B cell (primary cell): ENCODE measurements around the gene SLC39A3. TPM values are rescaled to one million over a fixed set of nuclear protein-coding genes. Genes with fewer than 3 reads are reported as not detected.
A peak's percentile ranks its signal among the peaks of the same experiment; 100 is the strongest.

Experiments used
- ATAC-seq: fragments of 200-7000 bp; cut with Tn5 transposase; one replicate; pipeline ENCODE4 v1.10.0; 2021; ENCODE audit warnings: low read depth, mild to moderate bottlenecking, moderate number of reproducible peaks, moderate library complexity
- CTCF ChIA-PET: fragments of 350-600 bp; sonication (Branson Sonifier 250); formaldehyde crosslinking; loops from one replicate; lab custom pipeline; 2021; ENCODE audit warnings: antibody characterized with exemption, inconsistent platforms; lab: Charles Lee
- POLR2A ChIA-PET: fragments of 350-600 bp; sonication (Branson Sonifier 250); formaldehyde crosslinking; loops from one replicate; lab custom pipeline; 2021; ENCODE audit warnings: antibody characterized with exemption; lab: Charles Lee
- DNase-seq: peaks from one replicate; pipeline ENCODE4 v3.0.0; 2013
- H2AFZ ChIP-seq: 2 replicates; pipeline ENCODE4 v1.6.1; 2012; ENCODE audit warnings: mild to moderate bottlenecking, low read depth, low read length; ENCODE audit not compliant: insufficient read depth, poor library complexity, severe bottlenecking
- H3K27ac ChIP-seq, 2 donors: 1 replicate in 1 of 2; 2 replicates in 1 of 2; pipeline ENCODE4 v1.5.1; 2012 to 2013; ENCODE audit warnings: low read length in 2 of 2, mild to moderate bottlenecking in 2 of 2, moderate library complexity in 1 of 2
- H3K27me3 ChIP-seq, 4 experiments: fragments of 200-600 bp in 1 of 4; sonication (generic) in 1 of 4; replicated peaks in 1 of 4; 1 replicate in 2 of 4; 2 replicates in 2 of 4; pipeline versions ENCODE4 v1.6.1 to v1.7.0; 2013 to 2016; ENCODE audit warnings: low read length in 3 of 4, mild to moderate bottlenecking in 2 of 4, mixed read lengths in 1 of 4, moderate library complexity in 1 of 4; ENCODE audit not compliant: insufficient read depth in 4 of 4, control insufficient read depth in 3 of 4; ENCODE audit errors: control extremely low read depth in 1 of 4
- H3K36me3 ChIP-seq, 2 experiments: replicated peaks in 1 of 2; 1 replicate in 1 of 2; 2 replicates in 1 of 2; pipeline versions ENCODE4 v1.6.1 to v1.7.1; 2013; ENCODE audit warnings: low read length in 1 of 2; ENCODE audit not compliant: insufficient read depth in 2 of 2, control insufficient read depth in 1 of 2; ENCODE audit errors: control extremely low read depth in 1 of 2, extremely low read depth in 1 of 2
- H3K4me1 ChIP-seq, 2 donors: fragments of 200-600 bp in 1 of 2; sonication (generic) in 1 of 2; 1 replicate in 1 of 2; 2 replicates in 1 of 2; pipeline versions ENCODE4 v1.5.1 to v1.6.1; 2013 to 2017; ENCODE audit warnings: low read length in 2 of 2; ENCODE audit not compliant: control insufficient read depth in 2 of 2, insufficient read depth in 2 of 2
- H3K4me2 ChIP-seq: replicated peaks from 2 replicates; pipeline ENCODE3; 2012; ENCODE audit warnings: mild to moderate bottlenecking, low read depth, low read length; ENCODE audit not compliant: poor library complexity, severe bottlenecking
- H3K4me3 ChIP-seq, 5 experiments: fragments of 200-600 bp in 1 of 5; sonication (generic) in 1 of 5; 1 replicate in 3 of 5; 2 replicates in 2 of 5; pipeline versions ENCODE4 v1.5.1 to v1.7.0; 2011 to 2016; ENCODE audit warnings: low read length in 4 of 5, mild to moderate bottlenecking in 4 of 5, low read depth in 2 of 5, control low read depth in 1 of 5, moderate library complexity in 1 of 5; ENCODE audit not compliant: insufficient read depth in 1 of 5; ENCODE audit errors: control extremely low read depth in 1 of 5, extremely low read depth in 1 of 5
- H3K79me2 ChIP-seq: fragments of 200-600 bp; sonication (generic); one replicate; pipeline ENCODE4 v1.6.0; 2016; ENCODE audit warnings: low read length; ENCODE audit not compliant: control insufficient read depth, insufficient read depth
- H3K9ac ChIP-seq: fragments of 200-600 bp; sonication (generic); 2 replicates; pipeline ENCODE4 v1.6.1; 2017; ENCODE audit warnings: mild to moderate bottlenecking, low read length, moderate library complexity
- H3K9me3 ChIP-seq, 3 donors: one replicate each; pipeline versions ENCODE4 v1.6.1 to v1.7.1; 2013; ENCODE audit warnings: low read length in 2 of 3; ENCODE audit not compliant: control insufficient read depth in 2 of 3, insufficient read depth in 1 of 3; ENCODE audit errors: control extremely low read depth in 1 of 3
- H4K20me1 ChIP-seq: 2 replicates; pipeline ENCODE4 v1.6.0; 2012; ENCODE audit warnings: mild to moderate bottlenecking, low read length; ENCODE audit not compliant: insufficient read depth, control insufficient read depth, poor library complexity, severe bottlenecking
- H3K27ac Mint-ChIP-seq: one replicate; pipeline ENCODE4 v1.8.0; 2021; ENCODE audit warnings: mixed read lengths
- H3K27me3 Mint-ChIP-seq: one replicate; pipeline ENCODE4 v1.8.0; 2021; ENCODE audit warnings: mixed read lengths
- H3K4me1 Mint-ChIP-seq: one replicate; pipeline ENCODE4 v1.8.0; 2021; ENCODE audit warnings: mixed read lengths
- H3K4me3 Mint-ChIP-seq: one replicate; pipeline ENCODE4 v1.8.0; 2021; ENCODE audit warnings: mixed read lengths
- H3K9me3 Mint-ChIP-seq: one replicate; pipeline ENCODE4 v1.8.0; 2022; ENCODE audit warnings: mixed read lengths; ENCODE audit not compliant: insufficient read depth
- CTCF ChIP-seq: fragments of 200-600 bp; IDR thresholded peaks from one replicate; pipeline ENCODE4 v1.8.0; 2022; ENCODE audit warnings: antibody characterized with exemption, mild to moderate bottlenecking
- EZH2 ChIP-seq: IDR thresholded peaks from 2 replicates; pipeline ENCODE4 v1.6.1; 2012; ENCODE audit warnings: borderline replicate concordance, low read depth, mild to moderate bottlenecking, moderate library complexity, low read length; ENCODE audit not compliant: insufficient read depth, poor library complexity, severe bottlenecking
- WGBS: methylation state at CpG from one replicate; pipeline ENCODE4 v1.1.5; 2013; ENCODE audit warnings: missing lambda C conversion rate; ENCODE audit not compliant: insufficient coverage; 5-methylcytosine and 5-hydroxymethylcytosine counted together
- intact Hi-C: fragments of 100-400 bp; cut with micrococcal nuclease; formaldehyde crosslinking; loops from one replicate; pipeline ENCODE4 v1.10.0; 2022
- polyA plus RNA-seq: library from polyadenylated mRNA; depleted of rRNA; stranded (reverse); fragments of >200 nt; gene quantifications from 2 replicates; pipeline ENCODE4 v1.2.3, GENCODE V29; 2012
- total RNA-seq, 2 donors: library from RNA; stranded (reverse); fragments of 120-200 nt in 1 of 2; gene quantifications; 1 replicate in 1 of 2; 2 replicates in 1 of 2; pipeline versions ENCODE4 v1.2.3 to v1.2.4, GENCODE V29; 2013 to 2022

SLC39A3 gene
- total and polyA plus RNA-seq, 2 donors (not counting 1 experiment from before 2014, with no cell fraction given), result 36.4 to 37.6 TPM

GRCh38 chr19:2693492-2694160 is 46.2 kb downstream of the SLC39A3 start:
- Mint-ChIP-seq H3K27me3 (no peaks in the 10 kb centered on the region), H3K4me3 (peak overlapping the region; percentile 78), H3K9me3 (no peaks in the 10 kb centered on the region), H3K27ac (peak overlapping the region; percentile 97), H3K4me1 (peaks cover 61% of the 10 kb centered on the region)
- no peak for DNase-seq
- ATAC-seq, result no peak
- intact Hi-C loops, result no loop called here
- peaks cover 0 to 29% of the 10 kb centered on the region in 2 experiments for H3K36me3 ChIP-seq
- no peaks in the 10 kb centered on the region for H3K27me3 ChIP-seq
- no peak overlapping the region for H3K4me3 ChIP-seq
- H2AFZ ChIP-seq, result no peak overlapping the region
- H3K9me3 ChIP-seq, result no peaks in the 10 kb centered on the region
- POLR2A ChIA-PET, result interaction anchor here (0.7 to 0.9 kb wide), 5 partner anchors 9 to 208 kb away, joined by 3 to 7 read pairs (median 4); no protein-coding TSS in a partner anchor
- H3K4me2 ChIP-seq, result peak overlapping the region; percentile 96
- H3K79me2 ChIP-seq, result peaks cover 98% of the 10 kb centered on the region
- peak overlapping the region; percentile 81 to 89 for H3K27ac ChIP-seq
- WGBS, result 74% methylated on average over 6 of the region's 12 CpGs
- H3K9ac ChIP-seq, result no peak overlapping the region
- CTCF ChIA-PET, result no interaction called here
- TF ChIP-seq EZH2 (no peak), CTCF (no peak)
- peaks cover 53 to 64% of the 10 kb centered on the region in 2 donors for H3K4me1 ChIP-seq
- H4K20me1 ChIP-seq, result peaks cover 40% of the 10 kb centered on the region

- H3K4me1 Mint-ChIP-seq, result peaks cover 59% of the 10 kb centered on the region
Measured at GRCh38 chr19:2691951-2692350, 47.9 kb downstream of the SLC39A3 start.

More at GRCh38 chr19:2691951-2692350, 47.9 kb downstream of the SLC39A3 start:
- Histone ChIP-seq H4K20me1 (peaks cover 50% of the 10 kb centered on the region), H3K79me2 (peaks cover 100% of the 10 kb centered on the region), H3K4me3 (no peak overlapping the region), H3K27ac (no peak overlapping the region), H3K27me3 (no peaks in the 10 kb centered on the region), H3K9ac (no peak overlapping the region), H3K4me1 (peaks cover 37 to 47% of the 10 kb centered on the region in 2 donors), H3K4me2 (no peak overlapping the region), H3K9me3 (no peaks in the 10 kb centered on the region), H3K36me3 (peaks cover 0 to 30% of the 10 kb centered on the region in 2 experiments), H2AFZ (no peak overlapping the region)
- TF ChIP-seq CTCF, result no peak
- no peak for TF ChIP-seq EZH2
- WGBS, result 96% methylated on average over 9 of the region's 9 CpGs
- intact Hi-C loops, result no loop called here
- Mint-ChIP-seq H3K9me3 (no peaks in the 10 kb centered on the region), H3K4me3 (no peak overlapping the region), H3K27me3 (no peaks in the 10 kb centered on the region), H3K27ac (peak overlapping the region; percentile 26)
- ATAC-seq (no peak), DNase-seq (peak; percentile 18)
- ChIA-PET POLR2A (no interaction called here), CTCF (interaction anchor here (0.8 kb wide), 1 partner anchor 58 kb away, joined by 4 read pairs; no protein-coding TSS in a partner anchor)
